Activated T-cell treated with anti-CD3 and anti-CD28 coated beads, Interleukin-2, amount 50 U/mL, for 48 hours (primary cell): ENCODE data around the gene ATXN7L3B.

Experiments
- DNase-seq, 2 experiments: peaks; one replicate each; pipeline ENCODE4 v3.0.0-alpha.2; 2020

The ATXN7L3B gene

GRCh38 chr12:74552201-74552600 is 14.6 kb downstream of the ATXN7L3B start:
- DNase-seq, result no peak

GRCh38 chr12:74559728-74560127 is 22.1 kb downstream of the ATXN7L3B start:
- no peak for DNase-seq

DNA sequence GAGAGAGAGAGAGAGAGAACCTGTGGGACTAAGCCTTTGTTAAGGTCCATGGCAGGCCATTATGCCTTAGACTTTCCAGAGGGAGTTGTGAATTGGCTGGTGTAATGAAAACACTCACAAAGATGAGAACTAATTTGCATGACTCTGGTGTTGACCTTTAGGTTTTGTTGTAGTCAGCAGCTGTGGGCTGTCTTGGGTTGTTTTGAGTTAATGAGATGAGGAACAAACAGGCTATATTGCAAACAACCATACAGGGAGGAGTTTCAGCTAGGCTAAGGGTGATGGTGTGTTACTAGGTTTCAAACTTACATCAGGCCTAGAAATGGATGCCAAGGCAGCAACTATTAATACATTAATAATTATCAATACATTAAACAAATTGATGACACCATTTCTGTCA is 26.3 kb downstream of the ATXN7L3B start:
- no peak for DNase-seq

- DNase-seq, result no peak
Observed at GRCh38 chr12:74578486-74578885, 40.9 kb downstream of the ATXN7L3B start.

- no peak for DNase-seq
Observed at GRCh38 chr12:74579446-74579845, 41.8 kb downstream of the ATXN7L3B start.

- DNase-seq, result no peak
Observed at GRCh38 chr12:74579981-74580380, 42.3 kb downstream of the ATXN7L3B start.

DNA sequence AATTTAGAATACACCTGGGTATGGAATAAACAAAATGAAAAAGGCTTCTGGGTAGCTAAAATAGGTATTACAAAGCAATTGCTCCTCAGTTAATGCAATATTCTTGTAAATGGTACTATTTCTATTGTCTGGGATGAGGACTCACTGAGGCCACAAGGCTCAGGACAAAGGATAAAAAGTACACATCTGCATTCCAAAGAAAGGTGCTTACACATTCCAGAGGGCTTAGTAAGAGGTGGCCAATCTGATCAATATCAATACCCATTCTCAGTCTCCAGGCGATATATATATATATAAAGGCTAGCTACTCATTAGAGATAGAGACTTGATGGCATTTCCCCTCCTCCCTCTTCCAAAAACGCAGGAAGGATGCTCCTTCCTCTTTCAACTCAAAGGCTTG is 43.8 kb downstream of the ATXN7L3B start:
- no peak for DNase-seq

DNA sequence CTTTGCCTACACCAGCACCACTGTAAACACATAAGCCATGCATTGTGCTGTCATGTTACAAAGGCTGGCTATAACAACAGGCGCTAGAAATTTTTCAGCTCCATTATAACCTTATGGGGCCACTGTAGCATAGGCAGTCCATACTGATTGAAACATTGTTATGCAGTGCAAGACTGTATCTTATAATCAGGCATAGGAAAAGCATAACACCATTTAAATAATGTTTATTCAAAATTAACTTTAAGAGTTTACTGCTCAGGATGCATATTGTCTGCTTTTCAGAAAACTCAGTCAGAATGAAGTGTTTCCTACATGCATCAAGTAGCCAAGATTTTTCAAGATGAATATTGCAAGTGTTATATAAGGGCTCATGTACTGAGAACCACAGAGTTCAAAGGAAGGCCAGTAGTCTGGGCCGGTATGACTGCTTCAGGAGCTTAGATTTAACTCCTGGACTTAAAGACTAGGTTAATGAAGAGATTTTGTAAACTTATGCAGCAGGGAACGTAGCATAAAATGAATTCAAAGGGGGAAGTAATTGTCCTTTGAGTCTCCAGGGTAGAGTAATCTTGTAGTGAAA is 46.9 kb downstream of the ATXN7L3B start:
- DNase-seq, result no peak

DNA sequence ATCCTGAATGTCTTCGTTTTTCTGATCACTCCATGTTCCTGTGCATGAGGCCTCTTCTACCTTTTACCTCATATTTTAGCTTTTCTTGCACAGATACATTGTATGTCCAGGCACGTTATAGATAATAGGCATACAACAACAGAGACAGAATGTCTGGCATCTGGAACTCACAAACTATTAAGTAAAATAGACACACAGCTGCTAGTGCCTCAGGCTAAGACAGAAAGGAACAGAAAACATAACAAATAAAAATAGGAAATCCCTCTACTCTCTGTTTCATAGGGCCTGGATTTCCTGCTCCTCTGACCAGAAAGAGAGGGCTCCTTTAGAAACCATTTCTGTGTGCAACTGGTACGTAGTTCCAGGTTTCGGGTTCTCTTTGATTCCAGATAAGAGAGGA is 48.6 kb downstream of the ATXN7L3B start:
- no peak for DNase-seq
